CD4-positive, CD25-positive, alpha-beta regulatory T cell (primary cell): ENCODE data around the gene ST6GALNAC4. TPM values are rescaled to one million over a fixed set of nuclear protein-coding genes. Genes with fewer than 3 reads are reported as not detected.
"Not testable (repeated sequence)": the region's sequence is repeated elsewhere in the genome, so short reads cannot be mapped to it uniquely, and the experiment has no call there.

Experiments
- ATAC-seq, 2 donors: fragments of 150-1000 bp; cut with Tn5 transposase; one replicate each; pipeline ENCODE4 v1.10.0; 2021; ENCODE audit warnings: low read depth in 2 of 2, moderate number of reproducible peaks in 2 of 2, moderate library complexity in 1 of 2
- DNase-seq, 3 donors: peaks; one replicate each; pipeline versions ENCODE4 v3.0.0 to v3.0.0-alpha.2; 2012 to 2022; ENCODE audit warnings: mixed read lengths in 1 of 3
- H3K27ac ChIP-seq: one replicate; pipeline ENCODE4 v1.7.0; 2013; ENCODE audit warnings: mild to moderate bottlenecking, low read length; ENCODE audit not compliant: insufficient read depth, poor library complexity, severe bottlenecking
- H3K27me3 ChIP-seq: one replicate; pipeline ENCODE4 v1.7.0; 2013; ENCODE audit warnings: low read length; ENCODE audit not compliant: control insufficient read depth, insufficient read depth
- H3K36me3 ChIP-seq: one replicate; pipeline ENCODE4 v1.7.0; 2013; ENCODE audit warnings: mild to moderate bottlenecking, low read length, moderate library complexity; ENCODE audit not compliant: control insufficient read depth, insufficient read depth
- H3K4me1 ChIP-seq: 2 replicates; pipeline ENCODE4 v1.7.0; 2013; ENCODE audit warnings: mild to moderate bottlenecking, low read length; ENCODE audit not compliant: insufficient read depth, control insufficient read depth, poor library complexity, severe bottlenecking
- H3K4me3 ChIP-seq: one replicate; pipeline ENCODE4 v1.7.0; 2013; ENCODE audit warnings: low read depth, mild to moderate bottlenecking, low read length, moderate library complexity
- H3K9me3 ChIP-seq, 2 experiments: 1 replicate in 1 of 2; 2 replicates in 1 of 2; pipeline ENCODE4 v1.7.0; 2013; ENCODE audit warnings: low read length in 2 of 2, mild to moderate bottlenecking in 1 of 2, moderate library complexity in 1 of 2; ENCODE audit not compliant: control insufficient read depth in 2 of 2
- H3K27ac Mint-ChIP-seq, 3 donors: one replicate each; pipeline ENCODE4 v1.8.0; 2020 to 2022; ENCODE audit warnings: mild to moderate bottlenecking in 3 of 3, mixed read lengths in 3 of 3, moderate library complexity in 2 of 3
- H3K27me3 Mint-ChIP-seq: one replicate; pipeline ENCODE4 v1.8.0; 2022; ENCODE audit warnings: mild to moderate bottlenecking, mixed read lengths
- H3K36me3 Mint-ChIP-seq: one replicate; pipeline ENCODE4 v1.8.0; 2020; ENCODE audit warnings: mixed read lengths
- H3K4me1 Mint-ChIP-seq, 4 donors: one replicate each; pipeline ENCODE4 v1.8.0; 2020 to 2022; ENCODE audit warnings: mixed read lengths in 4 of 4, mild to moderate bottlenecking in 1 of 4
- H3K4me3 Mint-ChIP-seq, 4 donors: one replicate each; pipeline ENCODE4 v1.8.0; 2020 to 2022; ENCODE audit warnings: mild to moderate bottlenecking in 4 of 4, mixed read lengths in 4 of 4, moderate library complexity in 3 of 4
- H3K9me3 Mint-ChIP-seq, 7 donors: one replicate each; pipeline ENCODE4 v1.8.0; 2020 to 2022; ENCODE audit warnings: mixed read lengths in 7 of 7, mild to moderate bottlenecking in 3 of 7, moderate library complexity in 2 of 7
- polyA plus RNA-seq, 4 donors: library from polyadenylated mRNA; unstranded; fragments of 300-500 nt; fragmentation: Illumina TruSeq; gene quantifications; one replicate each; pipeline ENCODE4 v1.2.3, GENCODE V29; 2021
- total RNA-seq: library from RNA; stranded (reverse); gene quantifications from one replicate; pipeline ENCODE4 v1.2.3, GENCODE V29; 2022

The ST6GALNAC4 gene
- total and polyA plus RNA-seq, 5 donors from 2014 or later: 23.1 to 31.6 (median 23.8) TPM

GRCh38 chr9:127872369-127873222 is 44.2 kb downstream of the ST6GALNAC4 start:
- Histone ChIP-seq H3K27me3 (no peaks in the 10 kb centered on the region), H3K9me3 (no peaks in the 10 kb centered on the region), H3K36me3 (no peaks in the 10 kb centered on the region), H3K4me3 (no peak overlapping the region), H3K27ac (no peak overlapping the region), H3K4me1 (peaks cover 6% of the 10 kb centered on the region)
- Mint-ChIP-seq H3K27ac (no peak overlapping the region), H3K4me1 (peaks cover 0 to 9% (median 0%) of the 10 kb centered on the region in 4 donors), H3K27me3 (no peaks in the 10 kb centered on the region), H3K9me3 (no peaks in the 10 kb centered on the region), H3K4me3 (no peak overlapping the region), H3K36me3 (peaks cover 9% of the 10 kb centered on the region)
- DNase-seq (no peak), ATAC-seq (no peak)

- no peaks in the 10 kb centered on the region for H3K27me3 ChIP-seq
- no peak overlapping the region for H3K27ac ChIP-seq
- no peaks in the 10 kb centered on the region for H3K36me3 ChIP-seq
- no peaks in the 10 kb centered on the region for H3K27me3 Mint-ChIP-seq
- no peaks in the 10 kb centered on the region for H3K9me3 ChIP-seq
- peak overlapping the region in 1 of 3 donors; percentile 74 for H3K27ac Mint-ChIP-seq
- DNase-seq: no peak
- H3K4me3 Mint-ChIP-seq: no peak overlapping the region
- no peak overlapping the region for H3K4me3 ChIP-seq
- no peaks in the 10 kb centered on the region for H3K4me1 ChIP-seq
- no peaks in the 10 kb centered on the region for H3K9me3 Mint-ChIP-seq
- peaks cover 9% of the 10 kb centered on the region for H3K36me3 Mint-ChIP-seq
- no peak for ATAC-seq
- H3K4me1 Mint-ChIP-seq: peaks cover 0 to 5% (median 0%) of the 10 kb centered on the region in 4 donors
Measured at GRCh38 chr9:127871531-127871930, 45.3 kb downstream of the ST6GALNAC4 start.

DNA sequence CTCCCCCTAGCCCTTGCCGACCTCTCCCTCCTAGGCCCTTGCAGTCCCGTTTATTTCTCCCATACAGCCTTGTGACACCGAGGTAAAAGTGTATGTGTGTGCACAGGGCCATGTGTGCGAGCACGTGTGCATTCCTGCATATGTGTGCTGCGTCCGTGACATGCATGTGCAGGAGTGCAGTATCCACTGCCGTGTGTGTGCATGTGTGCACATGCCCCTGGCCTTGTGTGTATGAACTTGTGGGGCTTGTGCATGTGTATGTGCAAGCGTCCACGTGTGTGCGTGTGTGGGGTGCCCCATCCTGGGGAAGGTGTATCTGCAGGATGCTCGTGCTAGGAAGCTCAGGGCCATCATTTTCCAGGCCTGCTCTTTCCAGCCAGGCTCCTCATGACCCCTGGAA is 46.0 kb downstream of the ST6GALNAC4 start:
- no peaks in the 10 kb centered on the region for H3K4me1 ChIP-seq
- H3K27ac ChIP-seq: no peak overlapping the region
- ATAC-seq (no peak), DNase-seq (no peak)
- no peak overlapping the region for H3K4me3 Mint-ChIP-seq
- peaks cover 0 to 9% (median under 1%) of the 10 kb centered on the region in 4 donors for H3K4me1 Mint-ChIP-seq
- no peaks in the 10 kb centered on the region for H3K9me3 Mint-ChIP-seq
- H3K27me3 Mint-ChIP-seq: no peaks in the 10 kb centered on the region
- no peak overlapping the region for H3K27ac Mint-ChIP-seq
- H3K9me3 ChIP-seq: no peaks in the 10 kb centered on the region
- H3K27me3 ChIP-seq: no peaks in the 10 kb centered on the region
- H3K36me3 Mint-ChIP-seq: peaks cover 10% of the 10 kb centered on the region
- no peak overlapping the region for H3K4me3 ChIP-seq
- H3K36me3 ChIP-seq: no peaks in the 10 kb centered on the region

GRCh38 chr9:127870153-127870491 is 46.7 kb downstream of the ST6GALNAC4 start:
- H3K36me3 Mint-ChIP-seq: peaks cover 12% of the 10 kb centered on the region
- H3K27ac Mint-ChIP-seq, H3K27me3 ChIP-seq, H3K9me3 Mint-ChIP-seq, ATAC-seq, H3K4me3 Mint-ChIP-seq, H3K27me3 Mint-ChIP-seq, H3K4me1 ChIP-seq, H3K4me3 ChIP-seq, H3K9me3 ChIP-seq, DNase-seq, H3K36me3 ChIP-seq, H3K27ac ChIP-seq: not testable (repeated sequence)
- peaks cover 0 to 17% (median 6%) of the 10 kb centered on the region in 4 donors for H3K4me1 Mint-ChIP-seq

DNA sequence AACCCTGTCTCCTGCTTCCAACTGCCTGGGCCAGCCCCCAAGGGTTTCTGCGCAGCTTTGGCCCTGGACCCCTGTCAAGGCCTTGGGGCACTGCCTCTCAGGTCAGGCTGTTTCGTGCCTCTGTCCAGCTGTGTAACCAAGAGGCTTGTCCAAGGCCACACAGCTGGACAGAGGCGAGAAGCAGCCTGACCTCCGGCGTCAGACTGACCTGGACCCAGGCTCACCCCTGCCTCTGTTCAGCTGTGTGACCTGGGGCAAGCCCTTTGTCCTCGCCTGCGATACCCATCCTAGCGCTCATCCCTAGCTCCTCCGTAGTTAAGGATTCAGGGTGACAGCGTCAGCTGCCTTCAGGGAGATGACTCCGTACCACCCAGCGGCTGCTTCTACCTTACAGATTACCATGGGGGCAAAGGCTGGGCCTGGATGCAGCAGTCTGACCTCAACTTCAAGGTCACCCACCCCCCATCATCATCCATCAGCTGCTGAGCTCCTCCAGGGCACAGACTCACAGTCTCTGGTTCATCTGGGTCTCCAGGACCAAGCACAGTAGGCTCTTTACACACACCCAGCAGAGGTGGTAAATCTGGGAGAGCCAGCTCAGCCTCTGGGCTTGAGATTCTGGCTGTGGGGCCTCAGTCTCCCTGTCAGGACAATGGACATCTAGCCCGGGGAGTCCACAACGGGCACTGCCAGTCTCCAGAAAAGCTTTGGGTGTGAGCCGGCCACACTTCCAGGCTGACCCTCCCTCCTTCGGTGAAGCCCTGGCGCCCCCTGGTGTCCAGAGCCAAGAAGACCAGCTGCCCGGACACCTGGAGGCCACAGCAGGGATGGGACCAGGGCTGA is 47.3 kb downstream of the ST6GALNAC4 start:
- H3K27ac Mint-ChIP-seq: no peak overlapping the region
- Histone ChIP-seq H3K27ac (no peak overlapping the region), H3K4me1 (peaks cover 4% of the 10 kb centered on the region), H3K9me3 (no peaks in the 10 kb centered on the region), H3K4me3 (no peak overlapping the region), H3K36me3 (no peaks in the 10 kb centered on the region), H3K27me3 (no peaks in the 10 kb centered on the region)
- H3K27me3 Mint-ChIP-seq: no peaks in the 10 kb centered on the region
- peaks cover 0 to 21% (median 6%) of the 10 kb centered on the region in 4 donors for H3K4me1 Mint-ChIP-seq
- no peak overlapping the region for H3K4me3 Mint-ChIP-seq
- H3K36me3 Mint-ChIP-seq: peaks cover 12% of the 10 kb centered on the region
- peak; percentile 66 to 67 (median 66) for DNase-seq
- ATAC-seq: peak; percentile 66 to 71
- no peaks in the 10 kb centered on the region for H3K9me3 Mint-ChIP-seq

GRCh38 chr9:127868278-127868902 is 48.5 kb downstream of the ST6GALNAC4 start:
- H3K4me1 Mint-ChIP-seq: peaks cover 0 to 21% (median 6%) of the 10 kb centered on the region in 4 donors
- H3K4me3 ChIP-seq: no peak overlapping the region
- no peak overlapping the region for H3K4me3 Mint-ChIP-seq
- H3K36me3 ChIP-seq: no peaks in the 10 kb centered on the region
- H3K36me3 Mint-ChIP-seq: peaks cover 12% of the 10 kb centered on the region
- no peak for DNase-seq
- no peak overlapping the region for H3K27ac ChIP-seq
- H3K9me3 ChIP-seq: no peaks in the 10 kb centered on the region
- no peaks in the 10 kb centered on the region for H3K9me3 Mint-ChIP-seq
- peak overlapping the region in 2 of 3 donors; percentile 44 to 68 for H3K27ac Mint-ChIP-seq
- no peaks in the 10 kb centered on the region for H3K27me3 Mint-ChIP-seq
- H3K4me1 ChIP-seq: peaks cover 4% of the 10 kb centered on the region
- H3K27me3 ChIP-seq: no peaks in the 10 kb centered on the region
- no peak for ATAC-seq

DNA sequence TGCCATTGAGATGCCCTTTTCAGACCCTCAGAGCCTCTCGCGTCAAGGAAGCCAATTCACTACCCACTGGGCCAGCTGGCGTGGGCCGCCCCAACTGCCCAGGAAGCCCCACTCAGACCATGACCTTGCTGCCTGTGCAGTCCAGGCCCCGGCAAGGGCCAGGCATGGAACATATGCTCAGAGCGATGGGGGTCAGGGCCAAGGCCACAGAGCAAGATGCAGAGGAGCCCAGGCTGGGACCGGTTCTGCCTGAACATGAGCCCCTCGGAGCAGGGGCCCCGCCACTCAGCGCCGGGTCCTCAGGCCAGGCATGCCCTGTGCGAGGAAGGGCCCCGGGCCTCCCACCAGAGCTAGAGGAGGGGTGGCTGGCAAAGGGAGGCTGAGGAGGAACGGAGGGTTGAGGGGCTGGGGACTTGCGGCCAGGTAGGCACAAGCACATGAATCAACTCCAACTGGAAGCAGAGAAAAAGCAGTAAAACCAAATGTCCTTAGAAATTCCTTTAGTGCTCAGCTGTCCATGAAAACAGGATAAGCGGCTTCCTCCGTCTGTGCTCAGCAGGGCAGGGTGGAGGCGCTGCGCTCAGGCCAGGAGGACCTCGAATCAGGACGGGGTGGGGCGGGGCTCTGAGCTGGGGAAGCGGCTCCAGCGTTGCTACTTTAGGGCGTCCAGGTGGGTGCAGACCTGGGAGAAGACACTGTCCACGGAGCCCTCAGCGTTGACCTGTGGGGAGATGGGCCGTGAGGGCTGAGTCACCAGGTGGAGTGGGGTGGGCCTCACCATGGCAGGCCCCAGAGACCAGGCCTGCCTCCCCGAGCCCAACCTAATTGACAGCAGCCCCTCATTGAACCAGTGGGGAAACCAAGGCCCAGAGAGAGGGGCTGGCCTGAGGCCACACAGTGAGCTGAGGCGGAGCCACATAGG is 49.2 kb downstream of the ST6GALNAC4 start:
- H3K4me3 Mint-ChIP-seq: no peak overlapping the region
- no peak for ATAC-seq
- no peaks in the 10 kb centered on the region for H3K36me3 ChIP-seq

More for the DNA sequence above, 49.2 kb downstream of the ST6GALNAC4 start:
- Histone ChIP-seq H3K27me3 (no peaks in the 10 kb centered on the region), H3K27ac (no peak overlapping the region), H3K9me3 (no peaks in the 10 kb centered on the region), H3K4me1 (peaks cover 4% of the 10 kb centered on the region), H3K4me3 (no peak overlapping the region)
- Mint-ChIP-seq H3K27me3 (no peaks in the 10 kb centered on the region), H3K9me3 (no peaks in the 10 kb centered on the region), H3K4me1 (peaks cover 6 to 27% (median 9%) of the 10 kb centered on the region in 4 donors), H3K27ac (no peak overlapping the region), H3K36me3 (peaks cover 12% of the 10 kb centered on the region)
- no peak for DNase-seq
